Stimulated activated CD8-positive, alpha-beta memory T cell treated with anti-CD3 and anti-CD28 coated beads, Interleukin-15, amount 100 ng/mL, for 4 hours (primary cell): ENCODE results near the gene BMERB1.

Experiments used
- DNase-seq, 2 donors: peaks; one replicate each; pipeline ENCODE4 v3.0.0-alpha.2; 2020; ENCODE audit warnings: low read depth in 2 of 2

The BMERB1 gene

DNA sequence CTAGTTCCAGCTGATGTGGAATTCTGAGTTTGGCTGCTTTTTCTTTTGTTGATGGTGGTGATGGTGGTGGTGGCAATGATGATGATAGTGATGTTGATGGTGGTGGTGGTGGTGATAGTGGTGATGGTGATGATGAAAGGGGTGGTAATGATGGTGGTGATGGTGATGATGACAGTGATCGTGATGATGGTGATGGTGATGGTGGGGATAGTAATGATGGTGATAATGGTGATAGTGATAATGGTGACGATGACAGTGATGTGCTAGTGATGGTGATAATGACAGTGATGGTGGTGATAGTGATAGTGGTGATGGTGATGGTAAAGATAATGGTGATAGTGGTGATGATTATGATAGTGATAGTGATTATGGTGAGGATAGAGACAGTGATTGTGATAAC lies 61.5 kb downstream of the BMERB1 start:
- DNase-seq = no peak

DNA sequence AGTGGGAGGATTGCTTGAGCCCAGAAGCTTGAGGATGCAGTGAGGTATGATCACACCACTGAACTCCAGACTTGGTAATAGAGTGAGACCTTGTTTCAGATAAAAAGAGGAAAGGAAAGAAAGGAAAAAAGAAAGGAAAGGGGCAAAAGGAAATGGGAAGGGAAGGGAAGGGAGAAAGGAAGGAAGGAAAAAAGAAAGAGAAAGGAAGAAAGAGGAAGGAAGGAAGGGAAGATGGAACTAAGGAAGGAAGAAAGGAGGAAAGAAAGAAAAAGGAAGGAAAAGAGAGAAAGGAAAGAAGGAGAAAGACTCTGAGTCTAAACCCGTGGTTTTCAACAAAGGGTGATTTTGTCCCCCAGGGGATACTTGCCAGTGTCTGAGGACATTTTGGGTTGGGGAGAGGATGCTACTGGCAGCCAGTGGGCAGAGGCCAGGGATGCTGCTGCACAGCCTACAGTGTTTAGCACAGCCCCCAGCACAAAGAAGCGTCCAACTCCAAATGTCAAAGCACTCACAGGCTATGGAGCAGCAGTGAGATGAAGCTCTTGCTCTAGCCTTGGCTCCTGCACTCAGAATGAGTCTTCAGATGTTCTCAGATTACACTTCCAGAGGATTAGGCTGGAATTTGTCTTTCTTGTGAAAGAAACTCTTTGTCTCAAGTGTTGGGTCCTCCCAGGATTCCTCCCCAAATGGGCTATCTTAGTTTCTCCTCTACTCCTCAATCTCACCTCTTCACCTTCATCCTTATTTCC lies 64.2 kb downstream of the BMERB1 start:
- no peak for DNase-seq

DNA sequence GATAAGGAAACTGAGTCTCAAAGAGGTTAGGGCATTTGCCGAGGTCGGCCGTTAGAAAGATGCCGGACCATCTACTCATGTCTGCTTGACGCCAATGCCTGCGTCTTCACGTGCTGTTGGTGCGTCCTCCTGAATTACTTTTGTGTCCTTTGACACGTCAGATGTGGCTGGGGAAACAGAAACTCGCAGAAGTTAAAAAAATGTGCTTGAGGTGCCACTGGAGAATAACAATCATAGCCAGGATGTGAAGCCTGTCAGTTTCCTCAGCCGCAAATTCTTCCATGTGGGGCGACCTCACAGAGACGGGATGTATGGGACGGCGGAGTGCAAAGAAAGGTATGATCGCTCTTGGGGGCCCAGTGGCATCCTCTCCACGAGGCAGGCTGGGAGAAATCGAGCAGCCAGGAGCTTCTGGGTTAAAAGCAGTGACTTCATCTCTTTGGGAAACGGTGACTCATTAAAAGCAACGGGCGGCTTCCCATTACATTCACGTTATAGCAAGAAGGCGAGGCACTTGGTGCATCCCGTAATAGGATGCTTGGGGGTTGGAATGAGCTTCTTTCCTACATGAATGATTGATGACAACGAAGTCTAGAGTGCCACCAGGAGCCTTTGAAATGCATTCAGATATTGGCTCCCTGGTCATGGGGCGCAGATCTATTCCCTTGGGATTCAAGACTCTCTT lies 67.8 kb downstream of the BMERB1 start:
- DNase-seq = no peak

DNA sequence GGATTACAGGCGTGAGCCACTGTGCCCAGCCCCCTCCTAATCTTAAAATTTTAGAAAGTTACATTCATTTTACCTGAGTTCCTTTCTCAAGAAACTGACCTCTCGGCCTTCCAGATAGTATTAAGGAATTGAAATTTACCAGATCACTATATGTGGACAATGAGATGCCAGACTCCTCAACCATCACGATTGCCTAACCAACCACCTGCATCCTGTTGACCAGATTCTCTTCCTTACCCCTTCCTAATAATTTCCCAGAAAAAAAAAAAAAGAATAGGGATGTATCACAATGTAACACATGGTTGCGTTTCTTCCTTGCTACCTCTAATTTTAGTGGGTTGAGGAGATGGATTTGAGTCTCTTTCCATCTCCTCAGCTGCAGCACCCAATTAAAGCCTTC lies 72.1 kb downstream of the BMERB1 start:
- DNase-seq = no peak

DNA sequence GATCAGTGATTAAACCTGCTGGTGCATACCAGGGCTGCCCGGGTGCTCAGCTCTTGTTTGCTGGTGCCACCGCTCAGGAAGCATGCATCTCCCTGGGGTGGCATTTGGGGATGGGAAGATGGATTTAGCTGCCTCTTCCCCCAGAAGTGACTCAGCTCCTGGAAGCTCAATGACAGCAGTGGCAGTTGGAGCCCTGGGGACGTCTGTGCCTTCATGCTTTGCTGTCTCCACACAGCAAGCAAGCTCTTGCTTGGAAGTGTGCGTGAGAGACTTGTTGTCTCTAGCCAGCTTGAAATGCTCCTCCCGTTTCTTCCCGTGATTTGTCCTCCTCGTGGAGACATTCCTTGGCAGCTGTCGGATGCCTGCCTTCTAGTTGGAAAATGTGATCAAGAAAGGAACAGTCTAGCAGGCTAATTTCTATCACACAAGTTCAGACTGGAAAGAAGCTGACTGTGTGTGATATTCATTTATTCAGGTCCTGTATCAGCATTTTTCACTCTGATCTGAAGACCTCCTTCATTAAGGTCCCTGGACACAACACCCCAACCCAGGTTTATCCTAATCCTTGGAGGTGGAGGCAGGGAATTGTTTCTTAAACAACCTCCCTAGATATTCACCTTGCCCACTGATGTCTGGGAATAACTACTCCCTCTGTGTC lies 73.0 kb downstream of the BMERB1 start:
- no peak for DNase-seq

DNA sequence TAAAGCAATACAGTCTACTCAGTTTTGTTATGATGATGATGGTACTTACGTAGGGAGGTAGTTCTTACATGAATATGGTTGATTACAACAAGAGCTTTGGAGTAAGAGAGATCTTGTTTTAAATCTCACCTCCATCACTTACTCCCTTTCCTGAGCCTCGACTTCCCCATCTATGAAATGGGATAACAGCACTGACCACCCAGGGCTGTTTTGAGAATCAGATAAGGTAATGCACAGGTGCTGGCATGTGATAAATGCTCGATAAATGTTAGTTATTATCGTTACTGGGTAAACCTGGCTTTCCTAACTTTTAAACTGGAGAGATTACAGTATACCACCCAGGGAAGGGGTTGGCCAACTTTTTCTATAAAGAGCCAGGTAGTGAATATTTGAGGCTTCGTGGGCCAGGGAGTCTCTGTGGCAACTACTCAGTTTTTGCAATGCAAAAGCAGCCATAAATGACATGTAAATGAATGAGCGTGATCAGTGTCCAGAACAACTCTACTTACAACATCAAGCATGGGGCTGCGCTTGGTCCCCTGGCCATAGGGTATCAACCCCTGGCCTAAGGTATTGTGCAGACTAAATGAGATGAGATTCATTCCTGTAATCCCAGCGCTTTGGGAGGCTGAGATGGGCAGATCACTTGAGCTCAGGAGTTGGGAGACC lies 73.7 kb downstream of the BMERB1 start:
- DNase-seq = no peak

DNA sequence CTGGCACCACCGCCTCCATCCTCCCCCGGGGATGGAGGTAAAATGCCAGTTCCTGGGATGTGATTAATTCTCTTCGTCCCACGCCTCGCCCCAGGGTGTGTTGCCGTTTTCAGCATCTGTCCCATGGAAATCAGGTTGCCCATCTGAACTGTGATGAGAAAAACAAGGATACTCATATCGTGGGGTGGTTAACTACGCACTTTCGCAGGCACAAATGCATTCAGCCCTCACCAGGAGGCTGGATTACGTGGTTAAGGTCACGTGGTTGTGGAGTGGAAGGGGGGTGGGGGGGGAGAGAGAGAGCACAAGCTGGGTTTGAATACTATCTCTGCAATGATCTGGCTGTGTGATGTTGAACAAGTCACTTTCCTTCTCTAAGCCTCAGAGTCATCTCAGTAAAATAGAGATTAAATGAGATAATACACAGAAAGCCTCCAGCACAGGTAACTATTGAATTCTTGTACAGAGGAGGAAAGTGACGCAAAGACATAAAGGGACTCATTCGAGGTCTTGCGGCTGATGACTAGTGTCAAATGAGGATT lies 74.7 kb downstream of the BMERB1 start:
- no peak for DNase-seq

DNA sequence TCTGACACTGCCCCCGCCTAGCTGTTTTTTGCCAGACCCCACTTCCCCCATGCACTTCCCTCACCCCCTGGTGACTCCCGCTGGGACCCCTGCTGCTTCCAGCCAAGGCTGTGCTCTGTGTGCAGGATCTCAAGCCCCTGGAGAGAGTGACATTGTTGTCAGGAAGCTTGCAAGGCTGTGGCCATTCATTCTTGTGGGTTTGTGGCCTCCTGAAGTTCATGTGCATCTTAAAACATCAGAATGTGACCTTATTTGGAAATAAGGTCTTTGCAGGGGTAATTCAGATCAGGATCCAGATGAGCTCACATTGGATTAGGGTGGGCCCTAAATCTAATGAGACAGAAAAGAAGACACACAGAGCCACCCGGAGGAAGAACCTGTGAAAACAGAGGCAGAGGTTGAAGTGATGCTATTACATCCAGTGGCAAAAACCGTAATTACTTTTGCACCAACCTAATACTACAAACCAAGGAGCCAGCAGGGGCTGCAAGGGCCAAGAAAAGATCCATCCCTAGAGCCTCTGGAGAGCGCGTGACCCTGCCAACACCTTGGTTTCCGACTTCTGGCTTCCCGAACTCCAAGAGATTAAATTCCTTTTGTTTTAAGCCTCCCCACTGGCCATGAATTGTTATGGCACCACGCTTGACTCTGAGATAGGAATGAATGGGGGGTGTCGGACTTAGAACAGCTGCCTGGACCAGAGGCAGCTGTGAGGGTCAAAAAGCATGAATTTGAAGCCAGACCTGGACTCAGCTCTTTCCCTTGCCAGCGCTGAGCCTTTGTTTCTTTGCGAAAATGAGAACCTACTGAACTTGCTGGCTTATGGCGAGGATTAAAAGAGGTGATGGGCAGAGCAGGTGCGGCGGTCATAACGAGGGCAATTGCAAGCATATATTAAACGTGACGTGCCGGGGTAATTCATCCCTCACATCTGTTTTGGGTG lies 75.5 kb downstream of the BMERB1 start:
- no peak for DNase-seq

DNA sequence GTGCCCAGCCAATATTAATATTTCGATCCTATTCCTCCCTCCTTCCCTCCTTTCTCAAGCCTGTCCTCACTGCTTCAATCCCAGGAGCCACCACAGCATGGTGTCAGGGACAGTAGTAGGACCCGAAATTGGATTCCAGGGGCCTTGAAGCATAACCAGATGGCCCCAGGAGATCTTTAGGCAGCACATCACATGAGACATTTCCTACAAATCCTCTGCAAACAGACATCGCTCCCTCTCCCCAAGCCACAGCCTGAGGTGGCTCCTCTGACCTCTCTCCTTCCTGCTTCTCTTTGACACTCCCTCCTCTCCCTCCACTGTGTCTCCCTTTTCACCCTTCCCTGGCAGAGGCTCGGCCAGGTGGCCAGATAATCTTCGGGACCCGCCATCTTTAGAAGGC lies 76.6 kb downstream of the BMERB1 start:
- no peak for DNase-seq

DNA sequence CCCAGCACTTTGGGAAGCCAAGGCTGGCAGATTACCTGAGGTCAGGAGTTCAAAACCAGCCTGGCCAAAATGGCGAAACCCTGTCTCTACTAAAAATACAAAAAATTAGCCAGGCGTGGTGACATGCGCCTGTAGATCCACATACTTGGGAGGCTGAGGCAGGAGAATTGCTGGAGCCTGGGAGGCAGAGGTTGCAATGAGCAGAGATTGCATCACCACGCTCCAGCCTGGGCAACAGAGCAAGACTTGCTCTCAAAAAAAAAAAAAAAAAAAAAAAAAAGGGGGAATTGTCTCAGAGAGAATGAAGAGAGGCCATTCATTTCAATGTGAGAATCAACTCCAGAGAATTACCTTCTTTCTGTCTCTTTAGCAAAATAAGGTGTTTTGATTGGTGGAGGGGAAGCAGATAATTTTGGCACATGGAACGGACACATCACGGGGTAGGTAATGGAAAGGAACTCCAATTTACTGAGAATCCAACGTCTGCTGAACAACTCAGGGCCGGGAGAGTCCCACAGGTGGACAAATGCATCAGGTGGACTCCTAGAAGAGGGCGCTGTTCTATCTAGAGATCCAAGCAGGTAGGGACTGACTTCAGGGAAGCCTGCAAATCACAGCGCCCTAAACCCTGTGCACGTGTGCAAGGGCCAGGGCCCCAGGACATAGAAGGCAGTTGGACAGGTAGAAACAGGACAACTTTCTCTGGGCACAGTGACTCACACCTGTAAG lies 77.5 kb downstream of the BMERB1 start:
- DNase-seq = no peak

DNA sequence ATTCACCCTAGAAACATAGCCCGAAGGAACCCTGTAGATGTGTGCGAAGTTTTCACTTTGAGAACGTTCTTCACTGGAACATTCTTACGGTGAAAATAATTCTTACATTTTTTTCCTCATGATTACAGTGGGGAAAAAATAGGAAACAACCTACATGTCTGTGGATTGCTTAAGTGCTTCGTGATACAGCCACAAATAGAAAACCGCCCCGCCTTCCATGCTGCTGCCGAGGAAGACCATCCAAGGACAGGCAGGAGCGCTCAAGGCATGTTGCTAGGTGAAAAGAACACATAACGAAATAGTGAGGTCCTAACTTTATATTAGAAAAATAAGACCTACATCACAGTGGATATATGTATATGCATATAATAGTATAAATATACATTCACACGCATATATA lies 78.8 kb downstream of the BMERB1 start:
- DNase-seq = no peak

DNA sequence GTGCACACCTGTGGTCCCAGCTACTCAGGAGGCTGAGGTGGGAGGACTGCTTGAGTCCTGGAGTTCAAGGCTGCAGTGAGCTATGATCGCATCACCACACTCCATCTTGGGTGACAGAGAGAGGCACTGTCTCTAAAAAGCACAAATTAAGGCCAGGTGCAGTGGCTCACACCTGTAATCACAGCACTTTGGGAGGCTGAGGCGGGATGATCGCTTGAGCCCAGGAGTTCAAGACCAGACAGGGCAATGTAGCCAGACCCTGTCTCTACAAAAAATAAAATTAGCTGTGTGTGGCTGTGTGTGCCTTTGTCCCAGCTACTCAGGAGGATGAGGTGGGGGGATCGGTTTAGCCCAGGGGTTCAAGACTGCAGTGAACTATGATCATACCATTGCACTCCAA lies 81.6 kb downstream of the BMERB1 start:
- DNase-seq = no peak

DNA sequence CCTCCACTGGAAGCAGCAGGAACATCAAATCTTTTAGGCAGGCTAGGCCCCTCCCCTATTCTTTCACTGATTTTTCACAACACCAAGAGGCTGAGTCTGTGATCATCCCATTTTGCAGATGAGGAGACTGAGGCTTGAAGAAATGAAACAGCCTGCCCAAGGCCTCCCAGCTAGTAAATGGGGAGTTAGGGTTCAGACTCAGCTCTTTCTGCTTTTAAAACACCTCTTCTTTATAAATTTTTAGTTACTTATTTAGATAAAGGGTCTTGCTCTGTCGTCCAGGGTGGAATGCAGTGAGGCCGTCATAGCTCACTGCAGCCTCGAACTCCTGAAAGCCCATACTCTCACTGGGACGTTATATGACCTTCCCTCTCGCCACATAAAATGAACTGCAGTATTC lies 82.2 kb downstream of the BMERB1 start:
- DNase-seq = no peak

DNA sequence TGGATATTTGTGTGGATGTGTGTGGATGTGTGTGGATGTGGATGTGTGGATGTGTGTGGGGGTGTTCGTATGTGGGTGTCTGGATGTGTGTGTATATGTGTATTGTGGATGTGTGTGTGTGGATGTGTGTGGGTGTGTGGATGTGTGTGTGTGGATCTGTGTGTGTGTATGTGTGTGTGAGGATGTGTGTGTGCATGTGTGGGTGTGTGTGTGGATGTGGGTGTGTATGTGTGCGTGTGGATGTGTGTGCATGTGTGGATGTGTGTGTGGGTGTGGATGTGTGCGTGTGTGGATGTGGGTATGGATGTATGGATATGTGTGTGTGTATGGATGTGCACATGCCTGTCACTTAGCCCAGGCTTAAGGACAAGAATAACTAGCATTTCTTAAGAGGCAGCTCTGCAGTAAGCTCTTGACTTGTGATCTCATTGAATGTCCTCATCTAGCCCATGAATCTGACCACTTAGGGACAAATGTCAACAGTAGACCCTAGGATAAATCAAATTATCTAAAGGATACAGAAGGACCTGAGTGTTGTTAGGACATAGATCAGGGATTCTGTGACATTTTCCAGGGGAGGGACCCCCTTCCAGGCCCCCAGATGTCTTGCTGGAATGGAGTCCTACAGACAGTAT lies 83.5 kb downstream of the BMERB1 start:
- DNase-seq = no peak

DNA sequence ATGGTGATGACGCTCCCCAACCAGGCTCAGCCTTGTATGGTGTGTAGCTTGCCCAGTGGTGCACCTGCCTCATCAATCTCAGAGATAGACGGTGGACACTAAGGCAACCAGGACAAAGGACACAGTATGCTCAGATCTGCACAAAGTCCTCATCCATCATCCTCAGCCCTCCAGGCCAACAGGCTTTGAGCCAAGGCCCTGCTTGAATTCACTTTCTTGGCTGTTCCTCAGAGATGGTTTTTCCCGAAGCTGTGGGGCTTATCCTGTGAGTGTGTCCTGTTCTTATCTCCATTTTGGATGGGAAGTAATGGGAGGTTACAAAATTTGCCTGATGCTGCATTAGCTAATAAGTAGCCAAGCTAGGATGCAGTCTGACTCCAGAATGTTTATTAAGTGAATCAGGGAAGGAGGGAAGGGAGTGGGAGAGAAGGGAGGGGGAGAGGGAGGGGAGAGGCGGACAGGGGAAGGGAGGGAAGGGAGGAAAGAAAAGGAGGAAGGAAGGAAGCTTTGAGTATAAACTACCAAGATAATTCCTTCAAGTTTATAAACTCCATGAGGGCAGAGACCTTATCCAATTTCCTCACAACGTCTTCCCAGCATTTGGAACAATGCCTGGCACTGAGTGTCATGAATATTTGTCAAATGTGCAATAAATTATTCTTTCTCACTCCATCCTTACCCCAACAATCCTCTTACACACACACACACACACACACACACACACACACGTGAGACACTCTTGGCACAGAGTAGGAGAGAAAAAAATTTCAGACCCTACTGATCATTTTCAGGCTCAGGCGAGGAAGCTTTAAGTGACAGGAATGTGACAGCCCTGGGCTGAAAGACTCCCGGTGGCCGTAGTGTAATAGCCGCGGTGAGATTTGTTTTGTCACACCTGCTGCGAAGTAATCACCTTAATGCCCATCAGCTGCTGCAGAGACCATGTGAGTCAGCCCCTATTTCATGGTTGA lies 84.3 kb downstream of the BMERB1 start:
- DNase-seq = no peak

DNA sequence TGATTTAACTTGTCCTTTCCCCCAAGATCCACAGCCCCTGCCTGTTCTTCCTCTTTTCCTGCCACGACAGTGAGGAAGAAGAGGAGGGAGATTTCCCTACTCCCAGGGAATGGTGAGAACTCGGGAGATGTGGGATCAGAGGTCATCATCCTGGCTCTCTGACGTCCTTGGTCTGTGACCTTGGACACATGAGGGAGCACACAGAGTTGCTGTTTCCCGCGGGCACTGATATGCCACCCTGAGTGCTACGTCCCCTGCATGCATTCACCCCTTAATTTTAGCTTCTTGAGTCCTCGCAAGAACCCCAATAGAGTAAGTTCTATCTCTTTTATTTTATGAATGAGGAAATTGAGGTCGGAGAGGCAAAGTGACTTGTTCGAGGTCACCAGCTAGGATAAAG lies 85.4 kb downstream of the BMERB1 start:
- no peak for DNase-seq

DNA sequence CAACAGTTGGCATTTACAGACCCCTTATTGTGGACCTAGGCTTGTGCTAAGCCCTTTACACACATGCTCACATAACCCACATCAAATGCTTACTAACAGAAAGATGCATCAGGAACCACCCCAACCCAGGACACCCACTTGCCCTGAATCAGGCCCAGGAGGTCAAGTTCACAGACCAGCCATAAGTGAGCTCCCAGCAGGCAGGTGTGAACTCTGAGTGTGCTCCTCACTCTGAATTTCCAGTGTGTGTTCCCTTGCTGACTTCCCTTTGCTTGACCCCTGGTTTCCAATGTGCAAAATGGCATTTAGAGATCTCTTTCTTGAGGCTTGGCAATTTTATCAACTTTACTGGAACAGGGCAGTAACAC lies 87.0 kb downstream of the BMERB1 start:
- DNase-seq = no peak

DNA sequence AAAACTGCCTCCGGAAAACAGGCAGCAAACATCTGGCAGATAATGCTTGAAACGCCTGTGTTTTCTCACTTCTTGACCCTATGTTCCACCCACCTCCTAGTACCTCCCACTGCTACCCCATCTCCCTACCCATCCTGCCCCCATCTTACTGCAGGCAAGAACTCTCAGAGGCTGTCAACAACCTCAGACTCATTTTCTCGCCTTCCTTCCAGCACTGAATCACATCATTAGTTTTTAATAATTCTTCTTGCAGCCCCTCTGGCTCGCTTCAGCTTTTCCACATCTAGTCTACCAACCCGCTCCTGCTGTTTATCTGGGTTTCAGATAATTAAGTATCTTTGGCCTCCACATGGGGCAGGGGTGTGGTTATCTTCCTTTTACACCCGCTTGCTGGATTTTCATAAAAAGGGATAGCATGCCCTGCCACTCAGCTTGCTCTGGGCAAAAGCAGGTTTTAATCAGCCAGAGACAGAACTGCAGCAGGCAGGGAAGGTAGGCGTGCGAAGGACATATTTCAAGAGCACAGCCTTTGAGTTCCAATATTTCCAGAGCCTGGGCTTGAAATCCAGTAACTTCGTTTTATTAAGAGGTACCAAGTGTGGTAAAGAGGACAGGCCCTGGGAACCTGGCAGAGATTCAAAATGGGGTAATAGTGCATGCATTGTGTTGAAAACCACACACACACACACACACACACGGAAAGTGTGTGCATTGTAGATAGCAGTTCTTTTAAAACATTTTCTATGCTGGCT lies 87.5 kb downstream of the BMERB1 start:
- no peak for DNase-seq
